Pancreas (tissue), 10 donors: ENCODE results near the gene CAMSAP1. TPM values are rescaled to one million over a fixed set of nuclear protein-coding genes. Genes with fewer than 3 reads are reported as not detected.

Source experiments
- ATAC-seq, 4 donors: fragments of 200-7000 bp; cut with Tn5 transposase; one replicate each; pipeline versions ENCODE4 v1.8.0 to v1.9.1; 2020; ENCODE audit warnings: mild to moderate bottlenecking in 4 of 4, moderate library complexity in 4 of 4
- DNase-seq, 6 donors: peaks; one replicate each; pipeline ENCODE4 v3.0.0-alpha.2; 2020
- FAIRE-seq: peaks from 2 replicates; lab custom pipeline; 2012; peaks lifted over from hg19 to GRCh38; lab: Jason Lieb, UNC
- H3K27ac ChIP-seq, 4 donors: fragments of 200-600 bp; sonication (generic); 1 replicate in 3 of 4; 2 replicates in 1 of 4; pipeline versions ENCODE4 v1.5.0 to v1.8.0; 2020
- H3K27me3 ChIP-seq, 4 donors: fragments of 200-600 bp; one replicate each; pipeline ENCODE4 v1.8.0; 2021
- H3K36me3 ChIP-seq, 3 donors: fragments of 200-600 bp; sonication (generic) in 1 of 3; one replicate each; pipeline versions ENCODE4 v1.5.0 to v1.8.0; 2020 to 2021
- H3K4me1 ChIP-seq, 3 donors: fragments of 200-600 bp; one replicate each; pipeline ENCODE4 v1.8.0; 2021
- H3K4me3 ChIP-seq, 4 donors: fragments of 200-600 bp; sonication (generic) in 2 of 4; one replicate each; pipeline versions ENCODE4 v1.5.0 to v1.8.0; 2020 to 2021
- H3K9me3 ChIP-seq, 4 donors: fragments of 200-600 bp; one replicate each; pipeline ENCODE4 v1.8.0; 2021
- CTCF ChIP-seq, 4 donors: fragments of 200-600 bp; sonication (generic) in 3 of 4; IDR thresholded peaks; one replicate each; pipeline versions ENCODE4 v1.5.0 to v1.8.0; 2021; ENCODE audit warnings: antibody characterized with exemption in 4 of 4
- WGBS, 2 donors: extraction: QIAGEN DNeasy Blood & Tissue Kit; methylation state at CpG; one replicate each; pipeline ENCODE4 v1.1.7; 2013; 5-methylcytosine and 5-hydroxymethylcytosine counted together
- intact Hi-C, 3 donors: fragments of 100-400 bp; cut with DNase I; formaldehyde crosslinking; loops; one replicate each; pipeline versions ENCODE4 v1.11.1 to v1.14.2; 2022
- polyA plus RNA-seq, 2 donors: library from polyadenylated mRNA; stranded (reverse); fragments of 200-250 nt; gene quantifications; one replicate each; pipeline ENCODE4 v1.2.3, GENCODE V29; 2013
- total RNA-seq, 6 donors: library from RNA; stranded (reverse); fragmentation: NEBNext Ultra II Directional in 4 of 6; extraction: Animal tissue kit (Norgen Biotek cat#: 25700) in 4 of 6; gene quantifications; one replicate each; pipeline versions ENCODE4 v1.2.1 to v1.2.4, GENCODE V29; 2021 to 2023
- donor health status: healthy with polysubstance abuse.
- donor health status: DM: no; HTN: no; CAD: no; lungs with moderate emphysema.
- donor health status: DM: no; HTN: no; CAD: no.
- donor health status: control.
- donor health status: control.
- donor health status: Bipolar disorder and iron deficiency.
- donor health status: DM: yes; HTN: yes; CAD: no.
- donor health status: DM: no; HTN: no; CAD: no.
- donor health status: DM: no; HTN: no; CAD: no.
- donor health status: DM: yes; HTN: yes; CAD: no.

The CAMSAP1 gene
- 10 to 100 TPM; 11.6 to 20.1 (median 13.4) TPM for total RNA-seq
- polyA plus RNA-seq: 1 to 10 TPM; 3.8 to 4.0 TPM

- H3K27me3 ChIP-seq: no peaks in the 10 kb centered on the region
- H3K36me3 ChIP-seq: no peaks in the 10 kb centered on the region
- peak within 1 kb of the TSS; percentile 55 to 64 (median 59) for H3K27ac ChIP-seq
- H3K4me1 ChIP-seq: peaks cover 0 to 26% (median 9%) of the 10 kb centered on the region in 3 donors
- FAIRE-seq (no peak), ATAC-seq (peak; percentile 93 to 97 (median 96)), DNase-seq (peak; percentile 87 to 98 (median 96))
- peak within 1 kb of the TSS; percentile 53 to 87 (median 70) for H3K4me3 ChIP-seq
- no peak for TF ChIP-seq CTCF (IDR thresholded peaks at IDR 0.05)
- no peaks in the 10 kb centered on the region for H3K9me3 ChIP-seq
- WGBS, 2 donors: 0 to 1% methylated on average over 15 to 91 of the region's 91 CpGs
- intact Hi-C loops: no loop called here
Measured at GRCh38 chr9:135907431-135908092, at the start of gene CAMSAP1. CAMSAP1 (minus strand) TSS chr9:135907546; CDS start chr9:135907159, 387 bp downstream.

GRCh38 chr9:135956802-135957174 lies 49.4 kb upstream of the CAMSAP1 start:
- ATAC-seq: no peak
- no peak overlapping the region for H3K4me3 ChIP-seq
- peaks cover 0 to 15% (median 7%) of the 10 kb centered on the region in 3 donors for H3K36me3 ChIP-seq
- H3K27ac ChIP-seq: no peak overlapping the region
- TF ChIP-seq CTCF (IDR thresholded peaks at IDR 0.05): no peak
- intact Hi-C loops: no loop called here
- no peaks in the 10 kb centered on the region for H3K9me3 ChIP-seq
- no peak for DNase-seq
- WGBS, 2 donors: 89 to 92% methylated on average over 8 of the region's 8 CpGs
- FAIRE-seq: no peak
- H3K4me1 ChIP-seq: peaks cover 0 to 9% (median 0%) of the 10 kb centered on the region in 3 donors
- no peaks in the 10 kb centered on the region for H3K27me3 ChIP-seq

- H3K4me1 ChIP-seq: peaks cover 0 to 9% (median 0%) of the 10 kb centered on the region in 3 donors
- H3K27ac ChIP-seq: no peak overlapping the region
- no peak for ATAC-seq
- H3K4me3 ChIP-seq: no peak overlapping the region
- peaks cover 0 to 16% (median 7%) of the 10 kb centered on the region in 3 donors for H3K36me3 ChIP-seq
- FAIRE-seq: no peak
- DNase-seq: no peak
- no peak for TF ChIP-seq CTCF (IDR thresholded peaks at IDR 0.05)
- H3K27me3 ChIP-seq: no peaks in the 10 kb centered on the region
- WGBS, 2 donors: 87 to 90% methylated on average over 32 of the region's 32 CpGs
- H3K9me3 ChIP-seq: no peaks in the 10 kb centered on the region
- intact Hi-C loops: no loop called here
Measured at GRCh38 chr9:135955934-135956801, 48.8 kb upstream of the CAMSAP1 start.

GRCh38 chr9:135952664-135953206 lies 45.4 kb upstream of the CAMSAP1 start:
- H3K27me3 ChIP-seq: no peaks in the 10 kb centered on the region
- DNase-seq (no peak), ATAC-seq (no peak), FAIRE-seq (no peak)
- intact Hi-C loops: no loop called here
- H3K27ac ChIP-seq: no peak overlapping the region
- TF ChIP-seq CTCF (IDR thresholded peaks at IDR 0.05): no peak
- peaks cover 0 to 20% (median 7%) of the 10 kb centered on the region in 3 donors for H3K36me3 ChIP-seq
- 91% methylated on average over 22 of the region's 22 CpGs for WGBS, 2 donors
- H3K9me3 ChIP-seq: no peaks in the 10 kb centered on the region
- H3K4me1 ChIP-seq: no peaks in the 10 kb centered on the region
- H3K4me3 ChIP-seq: no peak overlapping the region
